ENCODE measurements around the gene ZAP70.

The ZAP70 gene

GRCh38 chr2:97714950-97715652 is 1.7 kb downstream of the ZAP70 start:
- Histone ChIP-seq H3K4me1 (ENCODE audit: control insufficient read depth, low read length) (peaks cover 21% of the 10 kb centered on the region), H3K79me2 (ENCODE audit: control insufficient read depth, low read length) (no peaks in the 10 kb centered on the region), H3F3A (ENCODE audit: control insufficient read depth, insufficient read depth) (no peaks in the 10 kb centered on the region), H3K4me3 (ENCODE audit: low read length) (no peak overlapping the region), H3K4me2 (ENCODE audit: low read length) (no peak overlapping the region), H3K27me3 (ENCODE audit: control insufficient read depth, low read length) (no peaks in the 10 kb centered on the region), H3K27ac (ENCODE audit: low read depth, low read length) (no peak overlapping the region), H4K20me1 (ENCODE audit: control insufficient read depth, insufficient read depth, low read depth, low read length) (no peaks in the 10 kb centered on the region), H3K36me3 (ENCODE audit: control insufficient read depth, low read length) (no peaks in the 10 kb centered on the region), H3K9me2 (replicated peaks; ENCODE audit: control insufficient read depth, low read length) (no peaks in the 10 kb centered on the region), H3K9me3 (ENCODE audit: control insufficient read depth, insufficient read depth, low read length) (no peaks in the 10 kb centered on the region)
- TF ChIP-seq, protein P1, sequence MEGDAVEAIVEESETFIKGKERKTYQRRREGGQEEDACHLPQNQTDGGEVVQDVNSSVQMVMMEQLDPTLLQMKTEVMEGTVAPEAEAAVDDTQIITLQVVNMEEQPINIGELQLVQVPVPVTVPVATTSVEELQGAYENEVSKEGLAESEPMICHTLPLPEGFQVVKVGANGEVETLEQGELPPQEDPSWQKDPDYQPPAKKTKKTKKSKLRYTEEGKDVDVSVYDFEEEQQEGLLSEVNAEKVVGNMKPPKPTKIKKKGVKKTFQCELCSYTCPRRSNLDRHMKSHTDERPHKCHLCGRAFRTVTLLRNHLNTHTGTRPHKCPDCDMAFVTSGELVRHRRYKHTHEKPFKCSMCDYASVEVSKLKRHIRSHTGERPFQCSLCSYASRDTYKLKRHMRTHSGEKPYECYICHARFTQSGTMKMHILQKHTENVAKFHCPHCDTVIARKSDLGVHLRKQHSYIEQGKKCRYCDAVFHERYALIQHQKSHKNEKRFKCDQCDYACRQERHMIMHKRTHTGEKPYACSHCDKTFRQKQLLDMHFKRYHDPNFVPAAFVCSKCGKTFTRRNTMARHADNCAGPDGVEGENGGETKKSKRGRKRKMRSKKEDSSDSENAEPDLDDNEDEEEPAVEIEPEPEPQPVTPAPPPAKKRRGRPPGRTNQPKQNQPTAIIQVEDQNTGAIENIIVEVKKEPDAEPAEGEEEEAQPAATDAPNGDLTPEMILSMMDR (IDR thresholded peaks at IDR 0.05; ENCODE audit: low read depth, low read length, poor library complexity, severe bottlenecking) = no peak
- TF ChIP-seq EZH2phosphoT487 (IDR thresholded peaks at IDR 0.05; ENCODE audit: borderline replicate concordance, low read length) = no peak

- Histone ChIP-seq H3K4me1 (ENCODE audit: control insufficient read depth, low read length) (peaks cover 21% of the 10 kb centered on the region), H3K9me3 (ENCODE audit: control insufficient read depth, insufficient read depth, low read length) (no peaks in the 10 kb centered on the region), H3K36me3 (ENCODE audit: control insufficient read depth, low read length) (no peaks in the 10 kb centered on the region), H3K27me3 (ENCODE audit: control insufficient read depth, low read length) (no peaks in the 10 kb centered on the region), H3K4me3 (ENCODE audit: low read length) (no peak overlapping the region), H3K9me2 (replicated peaks; ENCODE audit: control insufficient read depth, low read length) (no peaks in the 10 kb centered on the region), H4K20me1 (ENCODE audit: control insufficient read depth, insufficient read depth, low read depth, low read length) (no peaks in the 10 kb centered on the region), H3F3A (ENCODE audit: control insufficient read depth, insufficient read depth) (no peaks in the 10 kb centered on the region), H3K79me2 (ENCODE audit: control insufficient read depth, low read length) (no peaks in the 10 kb centered on the region), H3K27ac (ENCODE audit: low read depth, low read length) (no peak overlapping the region), H3K4me2 (ENCODE audit: low read length) (no peak overlapping the region)
- TF ChIP-seq, protein P1 (IDR thresholded peaks at IDR 0.05; ENCODE audit: low read depth, low read length, poor library complexity, severe bottlenecking) = no peak
- no peak for TF ChIP-seq EZH2phosphoT487 (IDR thresholded peaks at IDR 0.05; ENCODE audit: borderline replicate concordance, low read length)
Measured at GRCh38 chr2:97715951-97716694, 2.7 kb downstream of the ZAP70 start.

- Histone ChIP-seq H3K9me3 (ENCODE audit: control insufficient read depth, insufficient read depth, low read length) (no peaks in the 10 kb centered on the region), H3K27ac (ENCODE audit: low read depth, low read length) (no peak overlapping the region), H3K4me2 (ENCODE audit: low read length) (no peak overlapping the region), H3F3A (ENCODE audit: control insufficient read depth, insufficient read depth) (no peaks in the 10 kb centered on the region), H3K4me3 (ENCODE audit: low read length) (no peak overlapping the region), H4K20me1 (ENCODE audit: control insufficient read depth, insufficient read depth, low read depth, low read length) (no peaks in the 10 kb centered on the region), H3K27me3 (ENCODE audit: control insufficient read depth, low read length) (no peaks in the 10 kb centered on the region), H3K79me2 (ENCODE audit: control insufficient read depth, low read length) (no peaks in the 10 kb centered on the region), H3K4me1 (ENCODE audit: control insufficient read depth, low read length) (peaks cover 21% of the 10 kb centered on the region), H3K9me2 (replicated peaks; ENCODE audit: control insufficient read depth, low read length) (no peaks in the 10 kb centered on the region), H3K36me3 (ENCODE audit: control insufficient read depth, low read length) (no peaks in the 10 kb centered on the region)
- TF ChIP-seq EZH2phosphoT487 (IDR thresholded peaks at IDR 0.05; ENCODE audit: borderline replicate concordance, low read length) = no peak
- TF ChIP-seq, protein P1 (IDR thresholded peaks at IDR 0.05; ENCODE audit: low read depth, low read length, poor library complexity, severe bottlenecking) = no peak
Measured at GRCh38 chr2:97716695-97717612, 3.6 kb downstream of the ZAP70 start.

All from DOHH2 (cell line).